GM21786 (cell line): Measurements from ENCODE around the gene TBC1D10B.

Source experiments
- ATAC-seq: cut with Tn5 transposase; IDR thresholded peaks from one replicate; pipeline ENCODE4 v1.9.1; 2021; ENCODE audit not compliant: unreplicated experiment

TBC1D10B gene

GRCh38 chr16:30370456-30371247, at the start of gene TBC1D10B:
Gene TBC1D10B, minus strand, starts transcription at chr16:30370494. Its CDS starts 311 bp downstream, at chr16:30370183.
- peak; percentile 77 for ATAC-seq

DNA sequence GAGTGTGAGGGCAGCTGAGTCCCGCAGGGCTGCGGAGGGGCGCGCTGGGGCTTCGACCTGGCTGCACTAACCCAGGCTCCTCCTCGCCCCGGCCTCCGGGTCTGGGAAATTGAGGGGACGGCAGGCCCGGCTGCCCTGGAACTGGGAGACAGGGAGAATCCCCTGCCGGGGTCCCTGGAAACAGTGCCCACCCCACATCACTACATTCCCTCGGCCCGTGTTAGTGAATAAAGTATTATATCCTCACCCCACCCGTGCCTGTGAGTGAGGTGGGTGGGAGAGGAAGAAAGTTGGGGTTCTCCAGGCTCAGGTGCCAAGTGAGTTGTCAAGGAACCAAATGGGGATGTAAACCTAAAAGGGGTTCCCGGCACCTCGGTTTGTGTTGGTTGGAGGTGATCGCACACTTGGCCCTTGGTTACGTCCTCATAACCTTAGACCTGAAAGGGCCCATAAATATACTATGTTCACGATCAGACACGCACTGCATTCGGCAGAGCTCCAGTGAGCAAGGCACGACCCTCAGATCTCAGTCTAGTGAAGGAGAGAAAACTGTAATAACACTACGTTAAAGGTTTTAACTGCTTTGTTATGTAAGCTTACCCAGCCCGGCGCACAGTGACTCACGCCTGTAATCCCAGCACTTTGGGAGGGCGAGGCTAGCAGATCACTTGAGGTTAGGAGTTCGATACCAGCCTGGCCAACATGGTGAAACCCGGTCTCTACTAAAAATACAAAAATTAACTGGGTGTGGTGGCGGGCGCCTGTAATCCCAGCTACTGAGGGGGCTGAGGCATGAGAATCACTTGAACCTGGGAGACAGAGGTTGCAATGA, 48.3 kb upstream of the TBC1D10B start:
- no peak for ATAC-seq

DNA sequence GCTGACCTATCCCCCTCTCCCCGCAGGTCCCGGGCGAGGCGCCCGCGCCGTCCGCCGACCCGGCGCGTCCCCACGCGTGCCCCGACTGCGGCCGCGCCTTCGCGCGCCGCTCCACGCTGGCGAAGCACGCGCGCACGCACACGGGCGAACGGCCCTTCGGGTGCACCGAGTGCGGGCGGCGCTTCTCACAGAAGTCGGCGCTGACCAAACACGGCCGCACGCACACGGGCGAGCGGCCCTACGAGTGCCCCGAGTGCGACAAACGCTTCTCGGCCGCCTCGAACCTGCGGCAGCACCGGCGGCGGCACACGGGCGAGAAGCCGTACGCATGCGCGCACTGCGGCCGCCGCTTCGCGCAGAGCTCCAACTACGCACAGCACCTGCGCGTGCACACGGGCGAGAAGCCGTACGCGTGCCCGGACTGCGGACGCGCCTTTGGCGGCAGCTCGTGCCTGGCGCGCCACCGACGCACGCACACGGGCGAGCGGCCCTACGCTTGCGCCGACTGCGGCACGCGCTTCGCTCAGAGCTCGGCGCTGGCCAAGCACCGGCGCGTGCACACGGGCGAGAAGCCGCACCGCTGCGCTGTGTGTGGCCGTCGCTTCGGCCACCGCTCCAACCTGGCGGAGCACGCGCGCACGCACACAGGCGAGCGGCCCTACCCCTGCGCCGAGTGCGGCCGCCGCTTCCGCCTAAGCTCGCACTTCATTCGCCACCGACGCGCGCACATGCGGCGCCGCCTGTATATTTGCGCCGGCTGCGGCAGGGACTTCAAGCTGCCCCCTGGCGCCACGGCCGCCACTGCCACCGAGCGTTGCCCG, 47.4 kb upstream of the TBC1D10B start:
- ATAC-seq = peak; percentile 64

DNA sequence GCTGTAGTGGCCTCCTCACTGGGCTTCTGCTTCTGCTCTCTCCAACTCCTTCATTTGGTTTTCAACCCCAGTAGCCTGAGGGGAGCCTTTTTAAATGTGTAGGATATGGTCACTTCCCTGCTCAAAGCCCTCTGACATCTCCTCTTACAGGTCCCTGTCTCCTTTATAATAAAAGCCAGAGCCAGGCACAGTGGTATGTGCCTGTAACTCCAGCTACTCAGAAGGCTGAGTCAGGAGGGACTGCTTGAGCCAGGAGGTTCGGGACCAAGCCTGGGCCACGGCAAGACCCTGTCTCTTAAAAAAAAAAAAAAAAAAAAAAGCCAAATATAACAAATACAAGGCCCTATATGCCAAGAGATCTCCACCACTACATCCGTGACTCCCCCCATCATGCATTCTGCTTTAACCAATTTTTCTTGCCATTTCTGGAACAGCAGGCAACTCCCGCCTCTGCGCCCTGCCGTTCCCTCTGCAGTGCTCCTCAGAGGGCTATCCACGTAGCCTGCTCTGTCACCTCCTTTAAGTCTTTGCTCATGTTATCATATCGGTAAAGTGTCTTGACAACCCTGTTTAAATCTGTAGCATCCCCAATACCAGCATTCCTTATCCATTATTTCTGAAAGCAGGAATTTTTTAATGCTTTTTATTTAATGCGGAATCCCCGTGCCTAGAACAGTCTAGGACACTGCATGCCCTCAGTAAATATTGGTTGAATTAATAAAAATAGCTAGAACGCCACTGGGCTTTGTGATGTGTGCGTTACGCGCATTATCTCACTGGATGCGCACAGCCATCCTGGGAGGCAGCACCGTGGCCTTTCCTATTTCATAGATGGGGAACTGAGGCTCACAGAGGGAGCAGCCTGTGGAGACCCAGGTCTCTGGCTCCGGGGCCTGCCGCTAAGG, 46.6 kb upstream of the TBC1D10B start:
- no peak for ATAC-seq

DNA sequence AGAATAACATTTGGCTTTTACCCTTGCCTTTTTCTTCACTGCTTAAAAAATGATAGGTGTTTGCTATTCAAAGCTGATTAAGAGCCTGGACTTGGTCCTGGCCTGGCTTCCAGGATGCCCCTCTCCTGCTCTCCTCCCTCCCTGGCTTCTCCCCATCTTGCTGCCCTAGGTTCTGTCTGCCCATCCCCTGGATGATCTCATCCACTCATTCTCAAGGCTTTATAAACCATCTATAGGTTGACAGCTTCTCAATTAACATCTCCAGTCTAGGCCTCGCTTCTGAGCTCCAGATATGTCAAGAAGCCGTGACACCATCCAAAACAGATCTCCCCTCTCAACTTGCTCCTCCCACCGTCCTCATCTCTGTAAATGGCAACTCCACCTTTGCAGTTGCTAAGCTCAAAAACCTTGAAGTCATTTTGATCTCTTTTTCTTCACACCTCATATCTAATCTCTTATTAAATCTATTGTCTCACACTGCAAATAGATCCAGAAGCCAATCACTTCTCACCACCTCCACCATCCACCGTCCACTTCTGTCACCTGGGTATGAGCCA, 45.8 kb upstream of the TBC1D10B start:
- ATAC-seq = no peak

DNA sequence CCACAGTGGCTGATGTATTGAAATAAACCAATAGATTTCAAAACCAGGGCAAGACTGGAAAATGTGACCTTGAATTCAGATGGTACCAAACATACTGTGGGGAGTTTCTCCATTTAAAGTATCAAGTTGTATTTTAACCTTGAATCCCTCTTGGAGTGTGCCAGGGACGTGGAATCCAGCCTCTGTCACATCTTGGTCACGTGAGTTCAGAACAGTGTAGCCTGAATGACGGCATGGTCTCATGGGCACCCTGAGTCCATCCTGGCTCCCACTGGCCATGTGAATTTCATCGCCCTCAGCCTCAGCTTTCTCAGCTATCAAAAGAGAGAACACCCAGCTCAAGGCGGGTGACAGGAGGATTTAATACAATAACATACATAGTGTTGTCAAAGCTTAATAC, 43.9 kb upstream of the TBC1D10B start:
- no peak for ATAC-seq

- ATAC-seq = no peak
Measured at GRCh38 chr16:30413112-30413806, 43.0 kb upstream of the TBC1D10B start.

GRCh38 chr16:30409125-30410060, 39.1 kb upstream of the TBC1D10B start:
- ATAC-seq = no peak

GRCh38 chr16:30407804-30408534, 37.7 kb upstream of the TBC1D10B start:
- no peak for ATAC-seq

- ATAC-seq = peak; percentile 85
Measured at GRCh38 chr16:30407102-30407803, 37.0 kb upstream of the TBC1D10B start, which contains the start of gene ZNF771. Gene ZNF771, plus strand, starts transcription at chr16:30407606. Its CDS starts 448 bp downstream, at chr16:30408054.

DNA sequence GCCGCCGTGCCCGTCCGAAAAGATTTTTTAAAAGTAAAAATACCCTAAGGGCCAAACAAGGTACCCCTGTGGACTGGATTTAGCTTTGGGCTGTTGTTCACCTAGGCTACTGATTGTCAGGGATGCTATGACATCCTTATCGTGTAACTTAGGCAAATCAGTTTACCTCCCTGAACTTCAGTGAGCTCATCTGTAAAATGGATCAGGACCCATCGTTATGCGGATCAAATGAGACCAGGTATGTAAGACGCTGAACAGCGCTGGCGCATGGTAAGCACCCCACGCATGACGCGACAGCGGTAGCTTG, 36.5 kb upstream of the TBC1D10B start:
- no peak for ATAC-seq

DNA sequence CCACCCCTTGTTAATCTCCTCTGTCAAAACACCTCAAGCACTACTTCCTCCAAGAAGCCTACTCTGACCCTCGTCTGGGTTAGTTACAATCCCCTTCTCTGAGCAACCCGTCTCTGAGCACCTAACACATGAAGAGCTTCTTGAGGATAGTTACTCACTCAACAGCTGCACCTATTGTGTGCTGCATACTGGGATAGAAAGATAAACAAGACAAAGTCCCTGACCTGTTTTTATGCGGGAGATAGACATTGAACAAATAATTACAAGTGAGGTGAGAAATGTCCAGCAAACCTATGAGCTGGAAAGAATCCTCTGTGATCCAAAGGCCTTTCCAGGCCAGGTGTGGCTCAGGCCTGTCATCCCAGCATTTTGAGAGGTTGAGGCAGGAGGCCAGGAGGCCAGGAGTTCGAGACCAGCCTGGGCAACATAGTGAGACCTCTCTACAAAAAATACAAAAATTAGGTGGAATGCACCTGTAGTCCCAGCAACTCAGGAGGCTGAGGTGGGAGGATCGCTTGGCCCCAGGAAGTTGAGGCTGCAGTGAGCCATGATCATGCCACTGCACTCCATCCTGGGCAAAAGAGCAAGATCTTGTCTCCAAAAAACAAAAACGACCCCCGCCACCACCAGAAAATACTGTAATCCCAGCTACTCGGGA, 31.6 kb upstream of the TBC1D10B start:
- ATAC-seq = no peak

- ATAC-seq = no peak
Measured at GRCh38 chr16:30399435-30400186, 29.3 kb upstream of the TBC1D10B start.

DNA sequence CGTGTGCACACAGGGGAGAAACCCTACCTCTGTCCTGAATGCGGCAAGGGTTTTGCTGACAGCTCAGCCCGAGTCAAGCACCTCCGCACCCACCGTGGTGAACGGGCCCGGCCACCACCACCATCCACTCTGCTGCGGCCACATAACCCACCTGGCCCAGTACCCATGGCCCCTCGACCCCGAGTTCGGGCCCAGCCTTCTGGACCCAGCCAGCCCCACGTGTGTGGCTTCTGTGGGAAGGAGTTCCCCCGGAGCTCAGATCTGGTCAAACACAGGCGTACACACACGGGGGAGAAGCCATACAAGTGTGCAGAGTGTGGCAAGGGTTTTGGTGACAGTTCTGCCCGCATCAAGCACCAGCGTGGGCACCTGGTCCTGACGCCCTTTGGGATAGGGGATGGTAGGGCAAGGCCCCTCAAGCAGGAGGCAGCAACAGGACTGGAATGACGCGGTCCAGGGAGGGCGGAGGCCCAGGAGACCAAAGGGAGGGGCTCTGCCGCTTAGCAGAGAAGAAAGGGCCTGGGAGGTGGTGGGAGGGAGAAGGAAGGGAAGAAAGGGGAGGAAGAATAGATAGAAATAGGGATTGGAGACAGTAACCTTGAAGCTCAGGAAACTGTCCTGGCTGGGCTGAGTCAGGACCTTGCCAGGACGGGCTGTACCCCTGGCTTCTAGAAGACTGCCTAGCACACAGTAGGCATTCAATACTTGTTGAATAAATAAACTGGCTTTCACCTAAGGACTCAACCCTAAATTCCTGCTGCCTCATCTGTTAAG, 28.6 kb upstream of the TBC1D10B start:
- no peak for ATAC-seq
